HCT116 (cell line): Measurements from ENCODE around the gene TBC1D16. TPM values are rescaled to one million over a fixed set of nuclear protein-coding genes. Genes with fewer than 3 reads are reported as not detected.

Experiments
- ATAC-seq: fragments of 200-7000 bp; cut with Tn5 transposase; 2 replicates; pipeline ENCODE4 v1.9.1; 2020; ENCODE audit warnings: mild to moderate bottlenecking, moderate library complexity
- BruUV-seq: library from RNA; stranded (reverse); fragments of 400-500 nt; replicated peaks from 2 replicates; lab custom pipeline; 2021; lab: Mats Ljungman, UMichigan
- CTCF ChIA-PET: fragments of 300-600 bp; sonication (Branson Sonifier 250); formaldehyde crosslinking; loops from one replicate; lab custom pipeline; 2021; ENCODE audit warnings: antibody characterized with exemption; lab: Charles Lee
- POLR2A ChIA-PET: fragments of 300-600, 350-600 bp; sonication (Branson Sonifier 250); formaldehyde crosslinking; loops from one replicate; lab custom pipeline; 2021; ENCODE audit warnings: antibody characterized with exemption; lab: Charles Lee
- RAD21 ChIA-PET, 2 experiments: fragments of 300-600 bp; sonication (Branson Sonifier 250); formaldehyde crosslinking; loops; one replicate each; lab custom pipeline; 2023; ENCODE audit warnings: low total read pairs in 2 of 2; ENCODE audit not compliant: uncharacterized antibody in 2 of 2, unreplicated experiment in 2 of 2, low non-redundant PET in 1 of 2; lab: Charles Lee
- DNase-seq: peaks from one replicate; pipeline ENCODE4 v3.0.0-alpha.2; 2010; ENCODE audit warnings: low read depth, low spot score
- H2AFZ ChIP-seq: fragments of 200-600 bp; shearing (Covaris generic), sonication (generic); 2 replicates; pipeline ENCODE4 v1.6.1; 2017; ENCODE audit warnings: low read depth, mixed run types, mixed read lengths, antibody characterized with exemption, low read length; ENCODE audit not compliant: poor library complexity, severe bottlenecking
- H3K27ac ChIP-seq: 2 replicates; pipeline ENCODE4 v1.5.1; 2012; ENCODE audit warnings: low read depth, low read length
- H3K27me3 ChIP-seq: fragments of 200-600 bp; sonication (generic); 2 replicates; pipeline ENCODE4 v1.6.1; 2016; ENCODE audit warnings: mixed run types, low read length, mixed read lengths; ENCODE audit not compliant: insufficient read depth
- H3K36me3 ChIP-seq, 2 experiments: fragments of 200-500 bp in 1 of 2; fragments of 200-600 bp in 1 of 2; sonication (Bioruptor generic) in 1 of 2; sonication (generic) in 1 of 2; 2 replicates each; pipeline versions ENCODE4 v1.5.1 to v1.6.1; 2014 to 2016; ENCODE audit warnings: low read length in 2 of 2, inconsistent platforms in 1 of 2, mixed read lengths in 1 of 2, mixed run types in 1 of 2; ENCODE audit not compliant: insufficient read depth in 2 of 2, control insufficient read depth in 1 of 2
- H3K4me1 ChIP-seq, 2 experiments: fragments of 200-600 bp in 1 of 2; sonication (generic) in 1 of 2; 2 replicates each; pipeline versions ENCODE4 v1.5.1 to v1.6.1; 2012 to 2017; ENCODE audit warnings: low read length in 2 of 2, inconsistent platforms in 1 of 2, mild to moderate bottlenecking in 1 of 2, mixed read lengths in 1 of 2, mixed run types in 1 of 2, moderate library complexity in 1 of 2; ENCODE audit not compliant: insufficient read depth in 2 of 2, control insufficient read depth in 1 of 2
- H3K4me2 ChIP-seq: fragments of 200-600 bp; sonication (generic); 2 replicates; pipeline ENCODE4 v1.6.1; 2017; ENCODE audit warnings: mixed run types, low read length, mixed read lengths
- H3K4me3 ChIP-seq, 2 experiments: fragments of 200-600 bp in 1 of 2; sonication (generic) in 1 of 2; replicated peaks in 1 of 2; 2 replicates each; pipeline ENCODE4 v1.5.1; 2011 to 2016; ENCODE audit warnings: low read length in 2 of 2, control low read depth in 1 of 2, low read depth in 1 of 2, mild to moderate bottlenecking in 1 of 2, mixed read lengths in 1 of 2, mixed run types in 1 of 2
- H3K79me2 ChIP-seq: fragments of 200-600 bp; sonication (generic); 2 replicates; pipeline ENCODE4 v1.6.1; 2017; ENCODE audit warnings: mild to moderate bottlenecking, mixed run types, low read length, moderate library complexity, mixed read lengths; ENCODE audit not compliant: insufficient read depth
- H3K9ac ChIP-seq: fragments of 200-600 bp; sonication (generic); 2 replicates; pipeline ENCODE4 v1.6.1; 2016; ENCODE audit warnings: low read length, mixed read lengths
- H3K9me2 ChIP-seq: fragments of 200-600 bp; sonication (generic), shearing (Covaris generic); 2 replicates; pipeline ENCODE4 v1.6.1; 2017; ENCODE audit warnings: mixed run types, mild to moderate bottlenecking, moderate library complexity; ENCODE audit not compliant: insufficient read depth
- H3K9me3 ChIP-seq, 2 experiments: fragments of 200-500 bp in 1 of 2; fragments of 200-600 bp in 1 of 2; sonication (Bioruptor generic) in 1 of 2; sonication (generic) in 1 of 2; 2 replicates each; pipeline ENCODE4 v1.6.1; 2014 to 2017; ENCODE audit warnings: low read length in 2 of 2, mixed read lengths in 2 of 2, inconsistent platforms in 1 of 2, low read depth in 1 of 2, mild to moderate bottlenecking in 1 of 2, mixed run types in 1 of 2, moderate library complexity in 1 of 2; ENCODE audit not compliant: control insufficient read depth in 1 of 2, insufficient read depth in 1 of 2
- H4K20me1 ChIP-seq: fragments of 200-600 bp; sonication (generic), shearing (Covaris generic); 2 replicates; pipeline ENCODE4 v1.6.1; 2017; ENCODE audit warnings: mixed run types, mild to moderate bottlenecking, moderate library complexity; ENCODE audit not compliant: insufficient read depth
- ATF3 ChIP-seq: IDR thresholded peaks from 2 replicates; pipeline ENCODE4 v1.6.1; 2012
- CBX3 ChIP-seq: IDR thresholded peaks from 2 replicates; pipeline ENCODE4 v1.6.1; 2012; ENCODE audit warnings: low read depth
- JUND ChIP-seq: IDR thresholded peaks from 2 replicates; pipeline ENCODE4 v1.6.1; 2012
- MAX ChIP-seq: IDR thresholded peaks from 2 replicates; pipeline ENCODE4 v1.6.1; 2012
- POLR2A ChIP-seq: IDR thresholded peaks from 2 replicates; pipeline ENCODE4 v1.7.0; 2011; ENCODE audit warnings: borderline replicate concordance; ENCODE audit not compliant: insufficient read depth, insufficient read length; ENCODE audit errors: extremely low read depth
- POLR2AphosphoS5 ChIP-seq: IDR thresholded peaks from 2 replicates; pipeline ENCODE4 v1.6.1; 2011; ENCODE audit warnings: mild to moderate bottlenecking, low read depth, low read length, moderate library complexity
- REST ChIP-seq: IDR thresholded peaks from 2 replicates; pipeline ENCODE4 v1.6.1; 2012; ENCODE audit warnings: low read depth
- SIN3A ChIP-seq: IDR thresholded peaks from 2 replicates; pipeline ENCODE4 v1.6.1; 2012; ENCODE audit warnings: low read depth
- ZBTB33 ChIP-seq: IDR thresholded peaks from 2 replicates; pipeline ENCODE4 v1.6.1; 2011; ENCODE audit warnings: mild to moderate bottlenecking, low read length, moderate library complexity; ENCODE audit not compliant: insufficient replicate concordance; ENCODE audit errors: extremely low read depth
- intact Hi-C: fragments of 100-400 bp; cut with micrococcal nuclease; formaldehyde crosslinking; loops from 2 replicates; pipeline ENCODE4 v1.10.0; 2022
- total RNA-seq: library from RNA; stranded (reverse); gene quantifications from one replicate; pipeline ENCODE4 v1.2.1, GENCODE V29; 2021; ENCODE audit not compliant: unreplicated experiment
- TF ChIP-seq, protein P1 (sequence below), 3 experiments: fragments of 200-600 bp in 1 of 3; sonication (generic) in 1 of 3; IDR thresholded peaks in 2 of 3; conservative IDR thresholded peaks in 1 of 3; 2 replicates each; pipeline ENCODE4 v1.5.1; 2012 to 2017; ENCODE audit warnings: low read depth in 2 of 3, low read length in 2 of 3, antibody characterized with exemption in 1 of 3, borderline replicate concordance in 1 of 3, control low read depth in 1 of 3, mild to moderate bottlenecking in 1 of 3, mixed read lengths in 1 of 3, mixed run types in 1 of 3, moderate library complexity in 1 of 3; ENCODE audit not compliant: insufficient read depth in 1 of 3

Gene TBC1D16
- total RNA-seq, 1 experiment from 2014 or later, result 31.1 TPM

DNA sequence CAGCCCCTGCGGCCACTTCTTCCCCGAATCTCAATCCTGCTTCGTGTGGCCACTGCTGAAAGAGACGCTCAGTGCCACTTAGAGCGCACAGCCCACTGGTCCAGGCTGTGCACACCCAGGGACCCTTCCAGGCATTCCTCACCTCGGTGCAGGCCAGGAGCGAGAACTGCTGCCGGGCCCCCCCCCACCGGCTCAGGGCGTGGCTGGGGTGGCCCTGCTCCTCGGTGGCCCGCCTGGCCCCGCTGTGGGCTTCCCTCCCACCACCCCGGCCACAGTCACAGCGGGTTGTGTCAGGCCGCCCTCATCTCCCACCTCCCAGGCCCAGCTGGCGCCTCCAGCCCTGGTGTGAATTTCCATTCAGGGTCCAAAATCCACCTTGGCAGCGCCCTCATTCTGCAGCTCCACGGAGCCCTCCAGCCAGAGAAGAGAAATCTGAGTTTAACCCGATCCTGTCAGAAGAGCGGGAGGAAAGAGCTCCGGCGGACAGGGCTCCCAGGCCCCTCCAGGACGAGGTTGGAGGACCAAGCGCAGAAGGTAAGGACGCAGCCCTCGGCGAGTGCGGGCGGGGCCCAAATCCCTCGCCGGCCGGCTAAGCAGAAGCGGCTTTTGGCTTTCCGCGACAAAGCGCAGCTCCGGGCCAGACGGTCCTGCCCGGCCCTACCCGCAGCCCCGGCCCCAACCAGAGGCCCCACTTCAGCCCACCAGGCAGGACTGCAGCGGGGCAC is 12.0 kb downstream of the TBC1D16 start:
- no TSS peak for BruUV-seq

More for the DNA sequence above, 12.0 kb downstream of the TBC1D16 start:
- TF ChIP-seq SIN3A (no peak), ZBTB33 (no peak), POLR2AphosphoS5 (no peak), POLR2A (no peak), MAX (no peak), JUND (no peak), REST (no peak), ATF3 (no peak), CBX3 (no peak)
- TF ChIP-seq, protein P1, sequence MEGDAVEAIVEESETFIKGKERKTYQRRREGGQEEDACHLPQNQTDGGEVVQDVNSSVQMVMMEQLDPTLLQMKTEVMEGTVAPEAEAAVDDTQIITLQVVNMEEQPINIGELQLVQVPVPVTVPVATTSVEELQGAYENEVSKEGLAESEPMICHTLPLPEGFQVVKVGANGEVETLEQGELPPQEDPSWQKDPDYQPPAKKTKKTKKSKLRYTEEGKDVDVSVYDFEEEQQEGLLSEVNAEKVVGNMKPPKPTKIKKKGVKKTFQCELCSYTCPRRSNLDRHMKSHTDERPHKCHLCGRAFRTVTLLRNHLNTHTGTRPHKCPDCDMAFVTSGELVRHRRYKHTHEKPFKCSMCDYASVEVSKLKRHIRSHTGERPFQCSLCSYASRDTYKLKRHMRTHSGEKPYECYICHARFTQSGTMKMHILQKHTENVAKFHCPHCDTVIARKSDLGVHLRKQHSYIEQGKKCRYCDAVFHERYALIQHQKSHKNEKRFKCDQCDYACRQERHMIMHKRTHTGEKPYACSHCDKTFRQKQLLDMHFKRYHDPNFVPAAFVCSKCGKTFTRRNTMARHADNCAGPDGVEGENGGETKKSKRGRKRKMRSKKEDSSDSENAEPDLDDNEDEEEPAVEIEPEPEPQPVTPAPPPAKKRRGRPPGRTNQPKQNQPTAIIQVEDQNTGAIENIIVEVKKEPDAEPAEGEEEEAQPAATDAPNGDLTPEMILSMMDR (IDR thresholded peaks at IDR 0.05 in 2 of 3, conservative IDR thresholded peaks at IDR 0.05 in 1 of 3; ENCODE audit: borderline replicate concordance in 1 of 3, insufficient read depth in 1 of 3, low read depth in 2 of 3, low read length in 2 of 3), result no peak
- POLR2A ChIA-PET, result no interaction called here
- Histone ChIP-seq H3K27ac (no peak overlapping the region), H3K79me2 (peaks cover 5% of the 10 kb centered on the region; the same call in 1 of the 2 replicates), H3K4me1 (no peaks in the 10 kb centered on the region), H3K9me3 (no peaks in the 10 kb centered on the region), H3K4me2 (no peak overlapping the region), H3K36me3 (no peaks in the 10 kb centered on the region), H4K20me1 (no peaks in the 10 kb centered on the region), H3K4me3 (no peak overlapping the region), H3K9me2 (no peaks in the 10 kb centered on the region), H3K27me3 (no peaks in the 10 kb centered on the region), H3K9ac (no peak overlapping the region), H2AFZ (no peak overlapping the region)
- intact Hi-C loops, result no loop called here
- CTCF ChIA-PET, result interaction anchor here (1.6 kb wide), 1 partner anchor 15 kb away, joined by 5 read pairs; no protein-coding TSS in a partner anchor
- DNase-seq (no peak), ATAC-seq (no peak)
- RAD21 ChIA-PET, result no interaction called here
